HK-2 (cell line): ENCODE data around the gene MYO15A.

Experiments used
- DNase-seq: peaks from one replicate; pipeline ENCODE4 v3.0.0-alpha.2; 2018; ENCODE audit not compliant: unreplicated experiment

MYO15A gene

GRCh38 chr17:18136357-18136756, 27.8 kb downstream of the MYO15A start:
- DNase-seq = no peak

GRCh38 chr17:18138065-18138749, 29.7 kb downstream of the MYO15A start:
- no peak for DNase-seq

- DNase-seq = no peak
These were observed 30.5 kb downstream of the MYO15A start for GRCh38 chr17:18139092-18139491.

- DNase-seq = no peak
These were observed 30.9 kb downstream of the MYO15A start for GRCh38 chr17:18139498-18139897.

- peak; percentile 20 for DNase-seq
These were observed 31.4 kb downstream of the MYO15A start for GRCh38 chr17:18139949-18140348.

- no peak for DNase-seq
These were observed 32.1 kb downstream of the MYO15A start for GRCh38 chr17:18140648-18141047.

GRCh38 chr17:18141210-18141803, 32.8 kb downstream of the MYO15A start:
- no peak for DNase-seq

GRCh38 chr17:18142417-18142816, 33.9 kb downstream of the MYO15A start:
- no peak for DNase-seq

GRCh38 chr17:18143044-18143936, 34.7 kb downstream of the MYO15A start:
- DNase-seq = no peak

GRCh38 chr17:18144261-18144660, 35.7 kb downstream of the MYO15A start:
- DNase-seq = no peak

- no peak for DNase-seq
These were observed 36.3 kb downstream of the MYO15A start for GRCh38 chr17:18144855-18145254.

GRCh38 chr17:18145811-18146210, 37.3 kb downstream of the MYO15A start:
- DNase-seq = no peak

- no peak for DNase-seq
These were observed 37.7 kb downstream of the MYO15A start for GRCh38 chr17:18146259-18146658.

- no peak for DNase-seq
These were observed 38.4 kb downstream of the MYO15A start for GRCh38 chr17:18146980-18147379.

GRCh38 chr17:18148586-18148985, 40.0 kb downstream of the MYO15A start:
- DNase-seq = no peak

GRCh38 chr17:18151290-18151689, 42.7 kb downstream of the MYO15A start:
- DNase-seq = no peak

- DNase-seq = no peak
These were observed 46.6 kb downstream of the MYO15A start for GRCh38 chr17:18155179-18155578.

GRCh38 chr17:18156171-18156975, 47.8 kb downstream of the MYO15A start:
- no peak for DNase-seq

GRCh38 chr17:18156976-18157280, 48.4 kb downstream of the MYO15A start:
- no peak for DNase-seq

- DNase-seq = no peak
These were observed 48.9 kb downstream of the MYO15A start for GRCh38 chr17:18157354-18157985.

GRCh38 chr17:18158022-18158600, 49.6 kb downstream of the MYO15A start:
- DNase-seq = no peak
